Testis (tissue), 3 donors: ENCODE results near the gene DDB1. TPM values are rescaled to one million over a fixed set of nuclear protein-coding genes. Genes with fewer than 3 reads are reported as not detected.

Experiments
- DNase-seq: peaks from one replicate; pipeline ENCODE4 v3.0.0-alpha.2; 2019
- H3K27ac ChIP-seq, 2 donors: fragments of 200-600 bp; sonication (generic); one replicate each; pipeline ENCODE4 v1.5.1; 2019
- H3K27me3 ChIP-seq: fragments of 200-600 bp; sonication (generic); one replicate; pipeline ENCODE4 v1.5.1; 2019
- H3K36me3 ChIP-seq: fragments of 200-600 bp; sonication (generic); one replicate; pipeline ENCODE4 v1.5.1; 2017; ENCODE audit warnings: low read depth; ENCODE audit errors: missing control alignments
- H3K4me1 ChIP-seq: fragments of 200-600 bp; sonication (generic); one replicate; pipeline ENCODE4 v1.5.1; 2019
- H3K4me3 ChIP-seq, 2 donors: fragments of 200-600 bp; sonication (generic); one replicate each; pipeline ENCODE4 v1.5.1; 2017 to 2019
- H3K9me3 ChIP-seq: fragments of 200-600 bp; sonication (generic); one replicate; pipeline ENCODE4 v1.5.1; 2017
- POLR2A ChIP-seq: fragments of 450-650 bp; IDR thresholded peaks from one replicate; pipeline ENCODE4 v1.6.1; 2017; ENCODE audit warnings: antibody characterized with exemption, mild to moderate bottlenecking, moderate library complexity
- WGBS, 2 donors: methylation state at CpG; one replicate each; pipeline ENCODE4 v1.1.5; 2018; 5-methylcytosine and 5-hydroxymethylcytosine counted together
- intact Hi-C: fragments of 100-400 bp; cut with DNase I; formaldehyde crosslinking; loops from one replicate; pipeline ENCODE4 v1.15.1; 2023; ENCODE audit warnings: low total_unique reads
- polyA plus RNA-seq: library from polyadenylated mRNA; stranded (reverse); fragments of 350-450 nt; fragmentation: Illumina TruSeq; extraction: RNeasy Lipid Tissue Mini Kit (QIAGEN cat#74804); gene quantifications from one replicate; pipeline ENCODE4 v1.2.3, GENCODE V29; 2014; ENCODE audit warnings: low read depth, low replicate concordance; ENCODE audit not compliant: insufficient read depth
- total RNA-seq, 2 donors: library from RNA; depleted of rRNA; stranded (reverse); fragments of >200 nt; gene quantifications; one replicate each; pipeline ENCODE4 v1.2.3, GENCODE V29; 2016
- TF ChIP-seq, protein P1 (sequence below), 3 experiments: fragments of 450-650 bp in 2 of 3; fragments of 200-600 bp in 1 of 3; sonication (generic) in 1 of 3; IDR thresholded peaks; one replicate each; pipeline ENCODE4 v1.5.1; 2016 to 2019; ENCODE audit warnings: antibody characterized with exemption in 3 of 3, mild to moderate bottlenecking in 2 of 3, moderate library complexity in 1 of 3

DDB1 gene
- total and polyA plus RNA-seq, 3 donors from 2014 or later = 257 to 333 (median 266) TPM

DNA sequence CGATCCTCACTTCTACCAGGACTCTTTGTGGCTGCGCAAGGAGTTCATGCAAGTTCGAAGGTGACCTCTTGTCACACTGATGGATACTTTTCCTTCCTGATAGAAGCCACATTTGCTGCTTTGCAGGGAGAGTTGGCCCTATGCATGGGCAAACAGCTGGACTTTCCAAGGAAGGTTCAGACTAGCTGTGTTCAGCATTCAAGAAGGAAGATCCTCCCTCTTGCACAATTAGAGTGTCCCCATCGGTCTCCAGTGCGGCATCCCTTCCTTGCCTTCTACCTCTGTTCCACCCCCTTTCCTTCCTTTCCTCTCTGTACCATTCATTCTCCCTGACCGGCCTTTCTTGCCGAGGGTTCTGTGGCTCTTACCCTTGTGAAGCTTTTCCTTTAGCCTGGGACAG lies 35.7 kb upstream of the DDB1 start:
- intact Hi-C loops = no loop called here

DNA sequence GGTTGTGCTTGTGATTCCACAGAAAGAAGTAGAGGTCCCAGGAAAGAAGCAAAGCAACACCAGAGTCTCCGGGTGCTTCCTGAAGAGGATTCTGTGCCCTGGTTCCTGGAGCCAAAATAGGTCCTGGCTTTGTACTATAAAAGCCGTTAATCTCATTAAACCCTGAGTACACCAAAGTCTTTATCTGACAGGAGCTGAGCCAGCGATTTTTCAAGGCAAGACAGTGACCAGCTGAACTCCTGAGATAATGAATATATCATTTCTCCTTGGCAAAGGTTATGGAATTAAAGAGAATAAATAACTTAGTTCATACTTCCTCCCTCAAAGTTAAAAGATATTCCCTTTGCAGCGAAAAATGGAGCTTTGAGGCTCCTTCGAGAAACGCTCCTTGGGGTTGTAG lies 34.5 kb upstream of the DDB1 start:
- H3K27me3 ChIP-seq = no peaks in the 10 kb centered on the region
- intact Hi-C loops = no loop called here
- no peaks in the 10 kb centered on the region for H3K36me3 ChIP-seq
- peak overlapping the region in 1 of 2 donors; percentile 52 for H3K27ac ChIP-seq
- no peaks in the 10 kb centered on the region for H3K9me3 ChIP-seq
- WGBS, 2 donors = 44 to 62% methylated on average over 6 of the region's 6 CpGs
- no peak for DNase-seq
- H3K4me1 ChIP-seq = peaks cover 43% of the 10 kb centered on the region
- TF ChIP-seq, protein P1, sequence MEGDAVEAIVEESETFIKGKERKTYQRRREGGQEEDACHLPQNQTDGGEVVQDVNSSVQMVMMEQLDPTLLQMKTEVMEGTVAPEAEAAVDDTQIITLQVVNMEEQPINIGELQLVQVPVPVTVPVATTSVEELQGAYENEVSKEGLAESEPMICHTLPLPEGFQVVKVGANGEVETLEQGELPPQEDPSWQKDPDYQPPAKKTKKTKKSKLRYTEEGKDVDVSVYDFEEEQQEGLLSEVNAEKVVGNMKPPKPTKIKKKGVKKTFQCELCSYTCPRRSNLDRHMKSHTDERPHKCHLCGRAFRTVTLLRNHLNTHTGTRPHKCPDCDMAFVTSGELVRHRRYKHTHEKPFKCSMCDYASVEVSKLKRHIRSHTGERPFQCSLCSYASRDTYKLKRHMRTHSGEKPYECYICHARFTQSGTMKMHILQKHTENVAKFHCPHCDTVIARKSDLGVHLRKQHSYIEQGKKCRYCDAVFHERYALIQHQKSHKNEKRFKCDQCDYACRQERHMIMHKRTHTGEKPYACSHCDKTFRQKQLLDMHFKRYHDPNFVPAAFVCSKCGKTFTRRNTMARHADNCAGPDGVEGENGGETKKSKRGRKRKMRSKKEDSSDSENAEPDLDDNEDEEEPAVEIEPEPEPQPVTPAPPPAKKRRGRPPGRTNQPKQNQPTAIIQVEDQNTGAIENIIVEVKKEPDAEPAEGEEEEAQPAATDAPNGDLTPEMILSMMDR (IDR thresholded peaks at IDR 0.05) = no peak
- H3K4me3 ChIP-seq = no peak overlapping the region

More for the DNA sequence above, 35.7 kb upstream of the DDB1 start:
- WGBS, 2 donors = 90 to 97% methylated on average over 7 of the region's 7 CpGs
- peak overlapping the region in 1 of 2 donors; percentile 52 for H3K27ac ChIP-seq
- no peaks in the 10 kb centered on the region for H3K9me3 ChIP-seq
- TF ChIP-seq, protein P1 (IDR thresholded peaks at IDR 0.05) = no peak
- no peak for TF ChIP-seq POLR2A
- no peak for DNase-seq
- H3K36me3 ChIP-seq = no peaks in the 10 kb centered on the region
- no peaks in the 10 kb centered on the region for H3K27me3 ChIP-seq
- peaks cover 38% of the 10 kb centered on the region for H3K4me1 ChIP-seq
- no peak overlapping the region for H3K4me3 ChIP-seq

DNA sequence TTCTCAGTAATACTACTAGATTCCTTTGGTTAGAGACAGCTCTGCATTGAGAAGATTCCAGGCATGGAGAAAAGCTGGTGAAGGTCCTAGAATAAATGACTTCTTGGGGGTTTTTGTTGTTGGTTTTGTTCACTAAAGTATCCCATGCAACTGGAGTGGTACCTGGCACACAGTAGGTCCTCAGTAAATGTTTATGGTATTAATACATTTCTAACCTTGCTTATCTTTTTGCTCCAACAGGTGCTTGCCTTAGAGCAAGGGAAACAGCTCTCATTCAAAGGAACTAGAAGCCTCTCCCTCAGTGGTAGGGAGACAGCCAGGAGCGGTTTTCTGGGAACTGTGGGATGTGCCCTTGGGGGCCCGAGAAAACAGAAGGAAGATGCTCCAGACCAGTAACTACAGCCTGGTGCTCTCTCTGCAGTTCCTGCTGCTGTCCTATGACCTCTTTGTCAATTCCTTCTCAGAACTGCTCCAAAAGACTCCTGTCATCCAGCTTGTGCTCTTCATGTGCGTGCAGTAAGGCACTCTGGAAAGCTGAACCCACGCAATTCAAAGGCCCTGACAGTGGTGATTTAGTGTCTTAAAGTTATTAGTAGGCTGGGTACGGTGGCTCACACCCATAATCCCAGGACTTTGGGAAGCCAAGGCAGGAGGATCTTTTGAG lies 31.2 kb upstream of the DDB1 start:
- no peaks in the 10 kb centered on the region for H3K9me3 ChIP-seq
- WGBS, 2 donors = 88 to 89% methylated on average over 5 of the region's 5 CpGs
- DNase-seq = no peak
- no peak overlapping the region for H3K27ac ChIP-seq
- H3K36me3 ChIP-seq = no peaks in the 10 kb centered on the region
- H3K4me1 ChIP-seq = peaks cover 29% of the 10 kb centered on the region
- no peaks in the 10 kb centered on the region for H3K27me3 ChIP-seq
- intact Hi-C loops = no loop called here
- TF ChIP-seq POLR2A = no peak
- TF ChIP-seq, protein P1 (IDR thresholded peaks at IDR 0.05) = no peak
- no peak overlapping the region for H3K4me3 ChIP-seq

DNA sequence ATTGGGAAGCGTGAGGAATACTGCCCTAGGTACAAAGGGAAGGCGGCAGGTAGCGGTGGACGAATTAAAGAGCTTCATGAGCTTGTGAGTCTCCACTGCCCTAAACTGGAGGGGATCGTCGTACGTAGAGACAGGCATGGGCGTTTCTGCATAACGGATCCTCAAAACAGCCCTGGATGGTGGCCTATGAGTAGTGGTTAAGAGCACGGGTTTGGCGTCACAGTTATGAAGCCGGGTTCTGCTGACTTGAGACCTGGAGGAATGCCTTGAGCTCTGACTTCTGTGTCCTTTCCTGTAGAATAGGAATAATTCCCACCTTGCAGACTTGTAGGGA lies 29.6 kb upstream of the DDB1 start:
- TF ChIP-seq, protein P1 (IDR thresholded peaks at IDR 0.05) = no peak
- TF ChIP-seq POLR2A = no peak
- intact Hi-C loops = no loop called here
- Histone ChIP-seq H3K4me1 (peaks cover 17% of the 10 kb centered on the region), H3K36me3 (no peaks in the 10 kb centered on the region), H3K27ac (peak overlapping the region; percentile 95 to 99), H3K27me3 (no peaks in the 10 kb centered on the region), H3K4me3 (peak overlapping the region; percentile 77 to 84), H3K9me3 (no peaks in the 10 kb centered on the region)
- peak; percentile 37 for DNase-seq
- WGBS, 2 donors = 0% methylated on average over 12 of the region's 12 CpGs
